BLaER1 (cell line): ENCODE measurements around the gene MAP3K19.
A peak's percentile ranks its signal among the peaks of the same experiment; 100 is the strongest.

Experiments
- H3K27ac ChIP-seq: shearing (Covaris generic); formaldehyde crosslinking; 2 replicates; pipeline ENCODE4 v1.8.1; 2022
- H3K27me3 ChIP-seq: shearing (Covaris generic); formaldehyde crosslinking; 2 replicates; pipeline ENCODE4 v1.8.1; 2022
- H3K36me3 ChIP-seq: shearing (Covaris generic); formaldehyde crosslinking; 2 replicates; pipeline ENCODE4 v1.8.1; 2022
- H3K4me1 ChIP-seq: shearing (Covaris generic); formaldehyde crosslinking; 2 replicates; pipeline ENCODE4 v1.8.1; 2022
- H3K4me2 ChIP-seq: shearing (Covaris generic); formaldehyde crosslinking; 2 replicates; pipeline ENCODE4 v1.8.1; 2022
- H3K4me3 ChIP-seq: shearing (Covaris generic); formaldehyde crosslinking; 2 replicates; pipeline ENCODE4 v1.8.1; 2022
- H3K9ac ChIP-seq: shearing (Covaris generic); formaldehyde crosslinking; 2 replicates; pipeline ENCODE4 v1.8.1; 2022
- H3K9me3 ChIP-seq: shearing (Covaris generic); formaldehyde crosslinking; 2 replicates; pipeline ENCODE4 v1.8.1; 2022
- H4K20me1 ChIP-seq: shearing (Covaris generic); formaldehyde crosslinking; 2 replicates; pipeline ENCODE4 v1.8.1; 2022
- Cebpa-rat ChIP-seq: shearing (Covaris generic); IDR thresholded peaks from 2 replicates; pipeline ENCODE4 v1.8.1; 2022

Gene MAP3K19

DNA sequence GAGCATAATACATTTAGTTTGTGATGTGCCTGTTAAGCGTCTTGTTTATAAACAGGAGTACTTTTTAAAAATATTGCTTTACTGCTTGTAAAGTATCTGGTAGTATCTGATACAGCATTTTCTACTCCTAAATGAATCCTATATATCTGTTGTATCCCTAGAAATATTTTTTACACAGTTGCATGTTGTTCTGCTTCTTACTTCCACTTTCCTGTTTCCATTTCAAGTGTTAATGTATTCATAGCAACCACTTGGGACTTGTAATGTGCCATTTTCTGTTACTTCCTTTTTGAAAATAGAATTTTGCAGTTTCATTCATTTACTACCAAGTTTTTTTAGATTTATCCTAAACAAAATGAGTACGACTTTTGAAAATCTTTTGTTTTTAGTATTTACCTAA lies 103.7 kb downstream of the MAP3K19 start:
- no peaks in the 10 kb centered on the region for H3K9me3 ChIP-seq
- peak overlapping the region; percentile 20; the same call in 1 of the 2 replicates for H3K4me3 ChIP-seq
- no peaks in the 10 kb centered on the region for H3K27me3 ChIP-seq
- no peak overlapping the region for H3K9ac ChIP-seq
- peak overlapping the region; percentile 63 for H3K4me2 ChIP-seq
- H3K4me1 ChIP-seq = peaks cover 30% of the 10 kb centered on the region
- H3K36me3 ChIP-seq = peaks cover 77% of the 10 kb centered on the region
- peaks cover 13% of the 10 kb centered on the region; the same call in 1 of the 2 replicates for H4K20me1 ChIP-seq
- TF ChIP-seq Cebpa-rat = no peak
- H3K27ac ChIP-seq = peak overlapping the region; percentile 71

DNA sequence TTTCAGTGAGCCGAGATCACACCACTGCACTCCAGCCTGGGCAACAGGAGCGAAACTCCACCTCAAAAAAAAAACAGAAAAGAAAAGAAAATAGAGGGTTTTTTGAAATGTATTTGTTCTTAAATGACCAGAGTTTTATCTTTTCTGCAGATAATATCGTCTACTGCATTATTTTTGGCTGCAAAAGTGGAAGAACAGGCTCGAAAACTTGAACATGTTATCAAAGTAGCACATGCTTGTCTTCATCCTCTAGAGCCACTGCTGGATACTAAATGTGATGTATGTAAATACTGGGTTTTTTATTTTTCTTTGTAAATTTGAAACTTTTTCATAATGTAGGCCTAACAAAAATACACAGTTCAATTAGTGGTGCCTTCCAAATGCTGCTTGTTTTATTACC lies 110.6 kb downstream of the MAP3K19 start:
- no peak for TF ChIP-seq Cebpa-rat
- peaks cover 79% of the 10 kb centered on the region for H4K20me1 ChIP-seq

DNA sequence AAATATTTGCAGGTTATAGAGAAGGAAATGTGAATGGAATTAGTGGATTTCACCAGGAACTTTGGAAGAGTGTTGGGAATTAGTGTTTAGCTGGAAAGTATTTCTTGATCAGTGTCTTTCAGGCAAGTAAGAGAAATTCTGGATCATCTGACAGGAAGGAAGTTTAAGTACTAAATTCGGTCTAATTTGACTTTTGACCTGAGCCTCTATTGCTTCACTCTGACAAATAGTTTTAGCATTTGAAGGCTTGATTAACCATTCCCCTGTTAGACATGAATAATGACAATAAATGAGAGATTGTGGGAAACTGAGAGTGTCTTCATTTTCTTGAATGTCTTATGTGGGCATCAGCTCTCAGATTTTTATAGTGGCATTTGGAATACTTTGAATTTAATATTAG lies 112.6 kb downstream of the MAP3K19 start:
- peak overlapping the region; percentile 43 for H3K4me2 ChIP-seq
- H4K20me1 ChIP-seq = peaks cover 96% of the 10 kb centered on the region
- H3K27ac ChIP-seq = no peak overlapping the region
- H3K27me3 ChIP-seq = no peaks in the 10 kb centered on the region
- no peak overlapping the region for H3K4me3 ChIP-seq
- peaks cover 24% of the 10 kb centered on the region for H3K4me1 ChIP-seq
- no peak overlapping the region for H3K9ac ChIP-seq
- H3K9me3 ChIP-seq = peaks cover 2% of the 10 kb centered on the region; the same call in 1 of the 2 replicates
- no peak for TF ChIP-seq Cebpa-rat
- peaks cover 76% of the 10 kb centered on the region for H3K36me3 ChIP-seq

More for the DNA sequence above, 110.6 kb downstream of the MAP3K19 start:
- Histone ChIP-seq H3K9me3 (no peaks in the 10 kb centered on the region), H3K4me2 (no peak overlapping the region), H3K4me1 (peaks cover 24% of the 10 kb centered on the region), H3K27me3 (no peaks in the 10 kb centered on the region), H3K4me3 (no peak overlapping the region), H3K27ac (no peak overlapping the region), H3K36me3 (peaks cover 74% of the 10 kb centered on the region), H3K9ac (no peak overlapping the region)

DNA sequence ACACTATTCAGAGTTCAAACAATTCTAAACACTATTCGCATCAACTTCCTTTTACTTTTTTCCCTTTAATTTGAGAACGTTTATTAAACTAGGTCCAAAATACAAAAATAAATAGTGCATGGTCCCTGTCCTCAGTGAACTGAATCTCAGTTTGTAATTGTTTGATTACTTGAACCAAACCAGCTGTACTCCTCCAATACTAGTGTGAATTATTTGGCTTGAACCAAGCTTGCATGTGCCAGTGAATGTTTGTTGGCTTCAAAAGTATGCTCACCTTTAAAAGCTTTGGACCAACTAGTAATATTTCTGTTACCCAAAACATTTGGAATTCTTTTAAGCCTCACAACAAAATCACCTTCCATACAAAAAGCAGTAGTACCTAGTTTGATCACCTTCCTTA lies 113.1 kb downstream of the MAP3K19 start:
- no peaks in the 10 kb centered on the region for H3K27me3 ChIP-seq
- H3K4me3 ChIP-seq = no peak overlapping the region
- H3K27ac ChIP-seq = no peak overlapping the region
- H3K9me3 ChIP-seq = peaks cover 7% of the 10 kb centered on the region; the same call in 1 of the 2 replicates
- TF ChIP-seq Cebpa-rat = no peak
- peaks cover 97% of the 10 kb centered on the region for H4K20me1 ChIP-seq
- H3K9ac ChIP-seq = no peak overlapping the region
- peak overlapping the region; percentile 43 for H3K4me2 ChIP-seq
- peaks cover 24% of the 10 kb centered on the region for H3K4me1 ChIP-seq
- peaks cover 76% of the 10 kb centered on the region for H3K36me3 ChIP-seq

DNA sequence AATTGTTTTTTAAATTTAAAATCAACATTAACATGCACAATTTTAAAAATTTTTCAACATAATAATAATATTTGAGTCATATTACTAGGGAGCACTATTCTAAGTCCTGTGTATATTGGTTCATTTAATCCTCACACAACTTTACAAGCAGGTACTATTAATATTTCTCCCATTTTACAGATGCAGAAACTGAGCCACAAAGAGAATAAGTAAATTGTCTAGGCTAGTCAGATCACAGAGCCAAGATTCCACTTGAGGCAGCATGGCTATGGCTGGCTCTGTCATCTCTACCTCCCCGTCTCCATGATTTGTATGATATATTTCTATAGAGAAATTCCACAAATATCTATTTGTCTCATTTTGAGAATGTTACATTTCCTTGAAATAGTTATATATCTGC lies 113.5 kb downstream of the MAP3K19 start:
- Histone ChIP-seq H3K36me3 (peaks cover 74% of the 10 kb centered on the region), H3K4me3 (no peak overlapping the region), H4K20me1 (peaks cover 98% of the 10 kb centered on the region), H3K9me3 (peaks cover 7% of the 10 kb centered on the region; the same call in 1 of the 2 replicates), H3K27me3 (no peaks in the 10 kb centered on the region), H3K27ac (no peak overlapping the region), H3K4me2 (peak overlapping the region; percentile 43), H3K9ac (no peak overlapping the region), H3K4me1 (peaks cover 24% of the 10 kb centered on the region)
- TF ChIP-seq Cebpa-rat = no peak

DNA sequence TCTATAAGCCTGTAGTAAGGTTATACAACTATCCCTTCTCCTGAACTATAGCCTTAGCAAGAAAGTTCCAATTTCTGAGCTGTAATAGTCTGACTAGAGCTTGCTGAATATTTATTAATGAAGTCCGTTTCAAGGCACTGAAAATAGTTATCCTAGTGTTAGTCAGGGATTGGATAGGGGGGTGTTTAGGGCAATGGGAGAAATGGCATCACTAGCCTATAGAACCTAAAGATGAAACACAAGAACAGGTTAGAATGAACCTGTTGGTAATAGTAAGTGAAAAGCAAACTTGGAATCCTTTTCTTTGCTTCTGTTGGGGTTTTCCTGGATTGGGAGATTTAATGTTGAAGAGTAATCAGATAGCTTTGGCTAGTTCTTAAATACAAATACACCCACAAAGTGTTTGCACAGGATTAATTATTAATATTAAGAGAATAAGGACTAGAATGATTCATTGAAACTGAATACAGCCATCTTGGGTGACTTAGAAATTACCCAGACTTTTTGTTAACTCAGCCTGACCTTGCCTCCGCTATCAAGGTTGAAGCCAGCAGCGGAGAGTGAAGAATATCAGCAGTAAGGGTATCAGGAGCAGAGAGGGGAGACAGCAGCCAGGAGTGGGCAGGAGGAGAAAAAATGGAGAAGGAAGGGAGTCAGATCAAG lies 114.3 kb downstream of the MAP3K19 start:
- Histone ChIP-seq H3K27me3 (no peaks in the 10 kb centered on the region), H4K20me1 (peaks cover 99% of the 10 kb centered on the region), H3K36me3 (peaks cover 74% of the 10 kb centered on the region), H3K27ac (no peak overlapping the region), H3K9me3 (peaks cover 7% of the 10 kb centered on the region; the same call in 1 of the 2 replicates), H3K4me2 (no peak overlapping the region), H3K4me1 (peaks cover 24% of the 10 kb centered on the region), H3K9ac (no peak overlapping the region), H3K4me3 (no peak overlapping the region)
- TF ChIP-seq Cebpa-rat = no peak

DNA sequence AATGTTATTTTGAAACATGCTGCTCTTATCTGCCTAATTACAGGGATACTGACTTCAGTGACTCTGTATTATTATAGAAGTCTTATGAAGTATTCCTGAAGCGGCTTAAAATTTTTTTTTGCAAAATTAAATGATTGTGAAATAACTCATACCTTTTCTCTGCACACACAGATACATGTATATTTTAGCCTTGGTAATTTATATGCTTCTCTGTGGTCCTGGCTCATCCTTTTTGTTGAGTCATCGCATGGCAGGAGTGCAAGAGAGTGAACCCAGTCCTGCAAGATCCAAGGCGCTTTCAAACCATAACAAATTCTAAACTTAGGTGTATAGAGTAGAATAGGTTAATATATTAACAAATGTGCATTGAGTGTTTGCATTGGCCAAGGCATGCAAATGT lies 120.1 kb downstream of the MAP3K19 start:
- peaks cover 10% of the 10 kb centered on the region; the same call in 1 of the 2 replicates for H3K4me1 ChIP-seq
- peaks cover 95% of the 10 kb centered on the region for H3K36me3 ChIP-seq
- H3K4me2 ChIP-seq = no peak overlapping the region
- H3K27ac ChIP-seq = no peak overlapping the region
- H3K9ac ChIP-seq = no peak overlapping the region
- no peak overlapping the region for H3K4me3 ChIP-seq
- no peak for TF ChIP-seq Cebpa-rat
- H4K20me1 ChIP-seq = peaks cover 100% of the 10 kb centered on the region
- H3K27me3 ChIP-seq = no peaks in the 10 kb centered on the region
- H3K9me3 ChIP-seq = peaks cover 7% of the 10 kb centered on the region; the same call in 1 of the 2 replicates

DNA sequence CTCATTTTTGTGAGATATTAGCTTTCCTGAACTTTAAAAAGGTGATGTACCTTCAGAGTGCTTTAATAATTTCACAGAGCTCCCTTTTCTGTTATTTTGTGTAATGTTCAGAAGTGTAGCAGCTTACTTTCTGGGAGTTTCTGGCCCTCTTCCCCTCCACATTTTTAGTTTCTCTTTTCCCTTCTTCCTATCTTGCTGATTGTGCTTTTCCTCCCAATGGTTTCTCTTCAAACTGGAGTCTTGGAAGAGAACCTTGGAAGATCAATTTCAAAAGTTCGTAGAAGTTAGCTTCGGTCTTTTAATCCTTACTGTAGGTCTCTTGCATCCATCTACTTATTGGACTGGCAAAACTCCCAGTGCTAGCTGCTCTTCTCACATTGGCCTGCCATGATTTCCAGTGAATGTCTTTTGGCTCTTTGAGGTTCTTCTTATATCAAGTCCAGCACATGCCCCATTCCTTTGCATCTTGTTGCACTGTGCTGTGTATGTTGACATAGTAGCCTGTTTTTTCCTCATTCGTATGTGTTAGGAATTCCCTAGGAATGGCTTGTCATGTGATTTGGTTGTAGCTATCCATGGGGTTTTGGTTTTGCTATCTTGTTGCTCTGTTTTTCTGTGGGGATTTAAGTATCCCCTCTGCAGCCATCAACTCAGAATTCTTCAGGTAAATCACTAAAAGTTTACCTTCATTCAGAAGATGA lies 120.9 kb downstream of the MAP3K19 start:
- no peak for TF ChIP-seq Cebpa-rat
- H3K4me1 ChIP-seq = peaks cover 16% of the 10 kb centered on the region
- 0 out of 2 replicates have a peak overlapping the region, but pooled peaks have one; percentile 0 for H3K4me2 ChIP-seq
- no peaks in the 10 kb centered on the region for H3K27me3 ChIP-seq
- H3K36me3 ChIP-seq = peaks cover 93% of the 10 kb centered on the region
- no peak overlapping the region for H3K27ac ChIP-seq
- peaks cover 100% of the 10 kb centered on the region for H4K20me1 ChIP-seq
- H3K9ac ChIP-seq = no peak overlapping the region
- peaks cover 7% of the 10 kb centered on the region; the same call in 1 of the 2 replicates for H3K9me3 ChIP-seq
- no peak overlapping the region for H3K4me3 ChIP-seq

DNA sequence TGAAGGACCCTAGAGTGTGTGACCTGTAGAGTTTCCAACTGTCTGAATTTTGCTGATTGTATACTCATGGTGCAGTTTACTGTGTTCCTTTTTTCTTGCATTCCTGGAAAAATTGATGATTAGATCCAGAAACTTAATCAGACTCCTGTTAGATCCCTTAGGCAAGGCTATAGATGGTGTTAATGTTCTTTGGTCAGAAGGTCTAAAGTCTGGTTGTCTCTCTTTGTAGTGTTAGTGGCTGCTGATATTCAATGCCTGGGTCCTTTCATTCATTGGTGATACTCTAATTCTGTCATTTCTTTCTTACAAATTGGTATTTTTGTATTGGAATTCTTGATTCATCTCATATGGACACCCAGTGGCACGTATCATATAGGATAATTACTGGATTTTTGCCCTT lies 122.3 kb downstream of the MAP3K19 start:
- Histone ChIP-seq H3K4me2 (no peak overlapping the region), H3K9me3 (peaks cover 7% of the 10 kb centered on the region; the same call in 1 of the 2 replicates), H3K36me3 (peaks cover 81% of the 10 kb centered on the region), H3K4me3 (no peak overlapping the region), H3K27me3 (no peaks in the 10 kb centered on the region), H3K27ac (no peak overlapping the region), H3K9ac (no peak overlapping the region), H4K20me1 (peaks cover 100% of the 10 kb centered on the region), H3K4me1 (peaks cover 31% of the 10 kb centered on the region)
- TF ChIP-seq Cebpa-rat = no peak
